ENCODE measurements around the gene LCN12. TPM values are rescaled to one million over a fixed set of nuclear protein-coding genes. Genes with fewer than 3 reads are reported as not detected.

LCN12 gene
- total RNA-seq, 2 experiments from 2014 or later, result 1.3 to 2.1 TPM

GRCh38 chr9:136930014-136930413, 22.1 kb upstream of the LCN12 start:
- DNase-seq (no peak), ATAC-seq (no peak)
- Mint-ChIP-seq H3K36me3 (ENCODE audit: low read depth) (peaks cover 22% of the 10 kb centered on the region), H3K4me1 (ENCODE audit: low read depth) (peaks cover 5% of the 10 kb centered on the region), H3K27me3 (no peaks in the 10 kb centered on the region), H3K4me3 (no peak overlapping the region), H3K9me3 (no peaks in the 10 kb centered on the region), H3K27ac (no peak overlapping the region)
- POLR2A ChIA-PET, result interaction anchor here (0.9 kb wide), 1 partner anchor 47 kb away, joined by 3 read pairs; no protein-coding TSS in a partner anchor
- TF ChIP-seq CTCF (IDR thresholded peaks at IDR 0.05), result no peak
- CTCF ChIA-PET, result no interaction called here
- intact Hi-C loops (cut with micrococcal nuclease), result no loop called here

- no peak overlapping the region for H3K4me3 Mint-ChIP-seq
- no peaks in the 10 kb centered on the region for H3K9me3 Mint-ChIP-seq
- no peak for ATAC-seq
- intact Hi-C loops (cut with micrococcal nuclease), result no loop called here
- no peak for DNase-seq
- peaks cover 22% of the 10 kb centered on the region for H3K36me3 Mint-ChIP-seq (ENCODE audit: low read depth)
- H3K27ac Mint-ChIP-seq, result peak overlapping the region; percentile 10
- ChIA-PET CTCF (no interaction called here), POLR2A (interaction anchor here (0.6 to 0.8 kb wide), 2 partner anchors 56 to 61 kb away, joined by 3 to 8 read pairs; partner anchors contain the start of gene PAXX)
- TF ChIP-seq CTCF (IDR thresholded peaks at IDR 0.05), result no peak
- H3K4me1 Mint-ChIP-seq (ENCODE audit: low read depth), result peaks cover 5% of the 10 kb centered on the region
- H3K27me3 Mint-ChIP-seq, result no peaks in the 10 kb centered on the region
Measured at GRCh38 chr9:136931611-136932130, 20.4 kb upstream of the LCN12 start.

- H3K4me3 Mint-ChIP-seq, result no peak overlapping the region
- no peaks in the 10 kb centered on the region for H3K9me3 Mint-ChIP-seq
- no peaks in the 10 kb centered on the region for H3K27me3 Mint-ChIP-seq
- no peak for TF ChIP-seq CTCF (IDR thresholded peaks at IDR 0.05)
- POLR2A ChIA-PET, result interaction anchor here (1.3 kb wide), 1 partner anchor 131 kb away, joined by 3 read pairs; no protein-coding TSS in a partner anchor
- DNase-seq, result no peak
- H3K4me1 Mint-ChIP-seq (ENCODE audit: low read depth), result peaks cover 5% of the 10 kb centered on the region
- CTCF ChIA-PET, result interaction anchor here (0.9 kb wide), 1 partner anchor 14 kb away, joined by 3 read pairs; no protein-coding TSS in a partner anchor
- no peak overlapping the region for H3K27ac Mint-ChIP-seq
- intact Hi-C loops (cut with micrococcal nuclease), result no loop called here
- peaks cover 17% of the 10 kb centered on the region for H3K36me3 Mint-ChIP-seq (ENCODE audit: low read depth)
- ATAC-seq, result no peak
Measured at GRCh38 chr9:136934277-136934676, 17.8 kb upstream of the LCN12 start.

- H3K27me3 Mint-ChIP-seq, result no peaks in the 10 kb centered on the region
- DNase-seq (no peak), ATAC-seq (no peak)
- intact Hi-C loops (cut with micrococcal nuclease), result no loop called here
- H3K4me3 Mint-ChIP-seq, result no peak overlapping the region
- peaks cover 22% of the 10 kb centered on the region for H3K36me3 Mint-ChIP-seq (ENCODE audit: low read depth)
- CTCF ChIA-PET, result interaction anchor here (1.7 kb wide), 1 partner anchor 133 kb away, joined by 4 read pairs; no protein-coding TSS in a partner anchor
- POLR2A ChIA-PET, result interaction anchor here (0.6 kb wide), 1 partner anchor 35 kb away, joined by 3 read pairs; no protein-coding TSS in a partner anchor
- peaks cover 5% of the 10 kb centered on the region for H3K4me1 Mint-ChIP-seq (ENCODE audit: low read depth)
- H3K27ac Mint-ChIP-seq, result no peak overlapping the region
- no peak for TF ChIP-seq CTCF (IDR thresholded peaks at IDR 0.05)
- H3K9me3 Mint-ChIP-seq, result no peaks in the 10 kb centered on the region
Measured at GRCh38 chr9:136935651-136936050, 16.4 kb upstream of the LCN12 start.

- DNase-seq (no peak), ATAC-seq (no peak)
- Mint-ChIP-seq H3K9me3 (no peaks in the 10 kb centered on the region), H3K4me3 (no peak overlapping the region), H3K27ac (no peak overlapping the region), H3K27me3 (no peaks in the 10 kb centered on the region), H3K4me1 (ENCODE audit: low read depth) (peaks cover 4% of the 10 kb centered on the region), H3K36me3 (ENCODE audit: low read depth) (peaks cover 27% of the 10 kb centered on the region)
- no peak for TF ChIP-seq CTCF (IDR thresholded peaks at IDR 0.05)
- intact Hi-C loops (cut with micrococcal nuclease), result no loop called here
- ChIA-PET POLR2A (interaction anchor here (0.6 to 1.0 kb wide), 5 partner anchors 31 to 121 kb away, joined by 3 to 4 read pairs (median 3); partner anchors contain the start of gene MAMDC4), CTCF (interaction anchor here (1.6 to 2.1 kb wide), 3 partner anchors 94 to 132 kb away, joined by 4 to 10 read pairs (median 6); partner anchors contain the start of gene AJM1)
Measured at GRCh38 chr9:136936645-136937170, 15.4 kb upstream of the LCN12 start.
